Right atrium auricular region (tissue), 2 donors: ENCODE results near the gene DPP8. TPM values are rescaled to one million over a fixed set of nuclear protein-coding genes. Genes with fewer than 3 reads are reported as not detected.
"Not testable (repeated sequence)": the region's sequence is repeated elsewhere in the genome, so short reads cannot be mapped to it uniquely, and the experiment has no call there.

Source experiments
- DNase-seq: peaks from one replicate; pipeline ENCODE4 v3.0.0-alpha.2; 2019; ENCODE audit warnings: low spot score
- H3K27ac ChIP-seq, 2 donors: fragments of 200-600 bp; sonication (generic); 1 replicate in 1 of 2; 2 replicates in 1 of 2; pipeline ENCODE4 v1.5.1; 2016 to 2019
- H3K27me3 ChIP-seq, 2 donors: fragments of 200-600 bp; sonication (generic); one replicate each; pipeline versions ENCODE4 v1.5.1 to v1.6.0; 2017 to 2019
- H3K36me3 ChIP-seq: fragments of 200-600 bp; sonication (generic); one replicate; pipeline ENCODE4 v1.5.1; 2016
- H3K4me1 ChIP-seq, 2 donors: fragments of 200-600 bp; sonication (generic); one replicate each; pipeline versions ENCODE4 v1.5.1 to v1.6.0; 2017 to 2019
- H3K4me3 ChIP-seq, 2 donors: fragments of 200-600 bp; sonication (generic); 1 replicate in 1 of 2; 2 replicates in 1 of 2; pipeline ENCODE4 v1.5.1; 2017 to 2019; ENCODE audit warnings: mild to moderate bottlenecking in 1 of 2, moderate library complexity in 1 of 2
- H3K9me3 ChIP-seq, 2 donors: fragments of 200-600 bp; sonication (generic); one replicate each; pipeline ENCODE4 v1.5.1; 2019
- total RNA-seq, 2 donors: library from RNA; depleted of rRNA; stranded (reverse); fragments of >200 nt; gene quantifications; one replicate each; pipeline ENCODE4 v1.1.0, GENCODE V29; 2016
- TF ChIP-seq, protein P1 (sequence below), 2 donors: fragments of 200-600 bp; sonication (generic); IDR thresholded peaks; one replicate each; pipeline ENCODE4 v1.5.1; 2019; ENCODE audit warnings: antibody characterized with exemption in 2 of 2

The DPP8 gene
- total RNA-seq, 2 donors from 2014 or later, result 22.2 to 28.8 TPM

DNA sequence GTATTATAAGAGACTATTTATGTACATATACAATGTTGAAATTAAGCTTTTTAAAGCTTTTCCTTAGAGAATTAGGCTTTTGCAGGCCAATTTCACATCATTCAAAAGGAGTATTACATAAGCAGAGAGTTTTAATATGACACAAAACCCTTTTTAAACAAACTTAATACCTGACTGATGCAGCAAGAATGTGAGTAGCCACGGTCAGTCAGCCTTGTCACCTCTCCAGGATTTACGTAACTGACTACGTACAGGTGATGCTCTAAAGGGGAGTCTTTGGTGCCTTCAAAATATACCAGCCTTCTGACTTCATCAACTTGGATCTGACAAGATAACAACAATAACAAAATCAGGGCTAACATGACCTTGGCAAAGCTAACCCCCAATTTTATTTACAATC, 50.6 kb downstream of the DPP8 start:
- no peak for DNase-seq
- peaks cover 65% of the 10 kb centered on the region for H3K36me3 ChIP-seq
- no peaks in the 10 kb centered on the region for H3K9me3 ChIP-seq
- no peak overlapping the region for H3K27ac ChIP-seq
- TF ChIP-seq, protein P1, sequence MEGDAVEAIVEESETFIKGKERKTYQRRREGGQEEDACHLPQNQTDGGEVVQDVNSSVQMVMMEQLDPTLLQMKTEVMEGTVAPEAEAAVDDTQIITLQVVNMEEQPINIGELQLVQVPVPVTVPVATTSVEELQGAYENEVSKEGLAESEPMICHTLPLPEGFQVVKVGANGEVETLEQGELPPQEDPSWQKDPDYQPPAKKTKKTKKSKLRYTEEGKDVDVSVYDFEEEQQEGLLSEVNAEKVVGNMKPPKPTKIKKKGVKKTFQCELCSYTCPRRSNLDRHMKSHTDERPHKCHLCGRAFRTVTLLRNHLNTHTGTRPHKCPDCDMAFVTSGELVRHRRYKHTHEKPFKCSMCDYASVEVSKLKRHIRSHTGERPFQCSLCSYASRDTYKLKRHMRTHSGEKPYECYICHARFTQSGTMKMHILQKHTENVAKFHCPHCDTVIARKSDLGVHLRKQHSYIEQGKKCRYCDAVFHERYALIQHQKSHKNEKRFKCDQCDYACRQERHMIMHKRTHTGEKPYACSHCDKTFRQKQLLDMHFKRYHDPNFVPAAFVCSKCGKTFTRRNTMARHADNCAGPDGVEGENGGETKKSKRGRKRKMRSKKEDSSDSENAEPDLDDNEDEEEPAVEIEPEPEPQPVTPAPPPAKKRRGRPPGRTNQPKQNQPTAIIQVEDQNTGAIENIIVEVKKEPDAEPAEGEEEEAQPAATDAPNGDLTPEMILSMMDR (IDR thresholded peaks at IDR 0.05), result no peak
- H3K27me3 ChIP-seq, result no peaks in the 10 kb centered on the region
- H3K4me1 ChIP-seq, result no peaks in the 10 kb centered on the region
- H3K4me3 ChIP-seq, result no peak overlapping the region

DNA sequence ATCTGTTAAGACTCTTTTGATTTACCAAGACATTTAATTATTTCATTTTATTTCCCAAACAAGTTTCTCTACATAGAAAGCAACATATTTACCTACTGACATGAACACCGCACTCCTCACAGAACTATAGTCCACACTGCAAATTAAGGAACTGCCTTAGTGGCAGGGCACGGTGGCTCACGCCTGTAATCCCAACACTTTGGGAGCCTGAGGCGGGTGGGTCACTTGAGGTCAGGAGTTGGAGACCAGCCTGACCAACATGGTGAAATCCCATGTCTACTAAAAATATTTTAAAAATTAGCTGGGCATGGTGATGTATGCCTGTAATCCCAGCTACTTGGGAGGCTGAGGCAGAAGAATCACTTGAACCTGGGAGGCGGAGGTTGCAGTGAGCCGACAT, 54.4 kb downstream of the DPP8 start:
- not testable (repeated sequence) for H3K9me3 ChIP-seq, H3K27me3 ChIP-seq, H3K4me3 ChIP-seq, H3K27ac ChIP-seq, H3K4me1 ChIP-seq, DNase-seq
- peaks cover 77% of the 10 kb centered on the region for H3K36me3 ChIP-seq

GRCh38 chr15:65460741-65461347, 56.6 kb downstream of the DPP8 start:
- DNase-seq, result no peak
- no peaks in the 10 kb centered on the region for H3K27me3 ChIP-seq
- TF ChIP-seq, protein P1 (IDR thresholded peaks at IDR 0.05), result no peak
- no peak overlapping the region for H3K27ac ChIP-seq
- H3K4me3 ChIP-seq, result no peak overlapping the region
- peaks cover 70% of the 10 kb centered on the region for H3K36me3 ChIP-seq
- H3K9me3 ChIP-seq, result no peaks in the 10 kb centered on the region
- H3K4me1 ChIP-seq, result no peaks in the 10 kb centered on the region

DNA sequence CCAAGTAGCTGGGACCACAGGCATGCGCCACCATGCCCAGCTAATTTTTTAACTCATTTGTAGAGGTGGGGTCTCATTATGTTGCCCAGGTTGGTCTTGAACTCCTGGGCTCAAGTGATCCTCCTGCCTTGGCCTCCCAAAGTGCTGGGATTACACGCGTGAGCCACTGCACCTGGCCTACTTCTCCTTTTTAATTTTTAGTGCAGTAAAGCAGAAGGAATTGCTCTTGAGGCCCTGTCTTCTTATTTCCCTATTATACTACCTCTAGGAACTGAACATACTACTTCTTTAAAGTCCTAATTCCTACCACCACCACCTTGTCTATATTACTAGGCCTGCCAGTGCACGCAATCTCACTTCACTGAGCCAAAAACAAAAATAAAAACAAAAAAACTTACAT, 62.2 kb downstream of the DPP8 start:
- not testable (repeated sequence) for DNase-seq, H3K4me3 ChIP-seq, H3K27ac ChIP-seq, H3K27me3 ChIP-seq, H3K4me1 ChIP-seq, H3K9me3 ChIP-seq
- H3K36me3 ChIP-seq, result peaks cover 66% of the 10 kb centered on the region

DNA sequence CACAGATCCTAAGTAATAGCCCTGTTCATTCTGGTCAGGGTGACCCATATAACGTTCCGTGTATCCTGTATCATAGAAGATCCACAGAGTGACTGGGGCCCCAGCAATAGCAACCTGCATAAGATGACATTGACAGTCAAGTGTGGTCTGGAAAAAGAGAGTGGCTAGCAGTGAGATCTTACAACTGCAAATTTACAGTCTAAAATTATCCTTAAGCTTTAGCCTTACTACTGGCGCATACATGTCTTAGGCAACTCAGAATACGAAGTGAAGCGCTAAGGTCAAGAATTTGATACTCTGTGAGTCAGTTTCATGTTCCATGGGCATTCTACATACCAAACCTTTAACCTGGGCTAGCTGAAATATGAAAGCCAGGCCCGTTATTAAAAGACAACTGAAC, 65.5 kb downstream of the DPP8 start:
- Histone ChIP-seq H3K4me3 (no peak overlapping the region), H3K36me3 (peaks cover 72% of the 10 kb centered on the region), H3K4me1 (no peaks in the 10 kb centered on the region), H3K9me3 (no peaks in the 10 kb centered on the region), H3K27ac (no peak overlapping the region), H3K27me3 (no peaks in the 10 kb centered on the region)
- DNase-seq, result no peak
- TF ChIP-seq, protein P1 (IDR thresholded peaks at IDR 0.05), result no peak

DNA sequence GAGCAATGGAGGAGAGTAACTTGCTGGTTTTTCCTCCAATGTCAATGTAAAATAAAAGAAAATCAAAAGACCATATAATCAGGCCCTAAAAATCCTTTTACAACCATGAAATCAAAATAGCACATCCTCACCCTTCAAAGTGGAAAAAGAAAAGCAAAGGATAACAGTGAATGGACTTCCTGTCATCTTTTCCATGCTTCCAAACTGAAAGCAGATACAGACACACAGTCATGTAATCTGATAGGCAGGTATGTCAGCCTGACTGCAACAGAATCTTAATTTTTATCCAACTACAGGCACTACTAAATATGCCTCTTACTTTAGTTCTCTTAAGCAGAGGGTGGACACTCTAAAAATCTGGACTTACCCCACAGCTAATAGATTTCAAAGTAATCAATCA, 66.9 kb downstream of the DPP8 start:
- DNase-seq, result no peak
- TF ChIP-seq, protein P1 (IDR thresholded peaks at IDR 0.05), result no peak
- Histone ChIP-seq H3K9me3 (no peaks in the 10 kb centered on the region), H3K4me1 (no peaks in the 10 kb centered on the region), H3K36me3 (peaks cover 75% of the 10 kb centered on the region), H3K4me3 (no peak overlapping the region), H3K27ac (no peak overlapping the region), H3K27me3 (no peaks in the 10 kb centered on the region)

DNA sequence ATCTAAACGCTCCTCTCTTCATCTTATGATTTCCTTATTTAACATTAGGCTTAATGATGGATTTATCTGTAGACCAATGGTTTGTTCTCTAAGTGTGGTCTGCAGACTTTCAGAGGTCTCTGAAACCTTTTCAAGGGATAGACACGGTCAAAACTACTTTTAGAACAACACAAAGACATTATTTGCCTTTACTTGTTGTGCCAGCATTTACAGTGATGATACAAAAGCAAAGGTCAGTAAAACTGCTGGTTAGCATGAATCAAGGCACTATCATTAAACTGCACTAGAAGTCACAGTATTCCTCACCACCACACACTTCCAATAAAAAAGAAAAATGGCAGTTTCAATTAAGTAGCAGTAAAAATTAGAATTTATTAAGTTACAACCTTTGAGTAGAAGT, 70.3 kb downstream of the DPP8 start:
- no peaks in the 10 kb centered on the region for H3K9me3 ChIP-seq
- no peaks in the 10 kb centered on the region for H3K4me1 ChIP-seq
- peaks cover 52% of the 10 kb centered on the region for H3K36me3 ChIP-seq
- H3K27me3 ChIP-seq, result no peaks in the 10 kb centered on the region
- DNase-seq, result no peak
- H3K4me3 ChIP-seq, result no peak overlapping the region
- no peak overlapping the region for H3K27ac ChIP-seq
- TF ChIP-seq, protein P1 (IDR thresholded peaks at IDR 0.05), result no peak
